SU-DHL-6 (cell line): ENCODE measurements around the gene SCCPDH.
A peak's percentile ranks its signal among the peaks of the same experiment; 100 is the strongest.
"Not testable (repeated sequence)": the region's sequence is repeated elsewhere in the genome, so short reads cannot be mapped to it uniquely, and the experiment has no call there.

ENCODE experiments used
- H2AFZ ChIP-seq: fragments of 200-600 bp; sonication (generic); 2 replicates; pipeline ENCODE4 v1.6.1; 2014; ENCODE audit warnings: low read depth, mild to moderate bottlenecking, moderate library complexity, mixed read lengths, antibody characterized with exemption, low read length; ENCODE audit not compliant: severe bottlenecking
- H3F3A ChIP-seq: fragments of 200-600 bp; shearing (Covaris generic); 2 replicates; pipeline ENCODE4 v1.6.0; 2016; ENCODE audit warnings: antibody characterized with exemption, mild to moderate bottlenecking; ENCODE audit not compliant: insufficient read depth
- H3K27ac ChIP-seq: fragments of 200-600 bp; sonication (generic); 2 replicates; pipeline ENCODE4 v1.5.1; 2016; ENCODE audit warnings: low read depth, mild to moderate bottlenecking, low read length, moderate library complexity, mixed read lengths
- H3K27me3 ChIP-seq: fragments of 200-600 bp; sonication (generic), shearing (Covaris generic); 2 replicates; pipeline ENCODE4 v1.6.0; 2014; ENCODE audit warnings: mild to moderate bottlenecking, low read length
- H3K36me3 ChIP-seq: fragments of 200-600 bp; sonication (generic); 2 replicates; pipeline ENCODE4 v1.6.1; 2014; ENCODE audit warnings: mild to moderate bottlenecking, low read length, mixed read lengths
- H3K4me2 ChIP-seq: fragments of 300-600, 200-600 bp; shearing (Covaris generic), sonication (generic); 2 replicates; pipeline ENCODE4 v1.6.0; 2014; ENCODE audit warnings: low read length, low read depth, mild to moderate bottlenecking; ENCODE audit not compliant: poor library complexity, severe bottlenecking
- H3K4me3 ChIP-seq: fragments of 200-600 bp; sonication (generic); 2 replicates; pipeline ENCODE4 v1.5.1; 2014; ENCODE audit warnings: antibody characterized with exemption, low read length, mild to moderate bottlenecking, mixed read lengths; ENCODE audit not compliant: insufficient read depth, poor library complexity, severe bottlenecking
- H3K79me2 ChIP-seq: fragments of 200-600 bp; sonication (generic); 2 replicates; pipeline ENCODE4 v1.6.1; 2014; ENCODE audit warnings: mild to moderate bottlenecking, low read length, moderate library complexity; ENCODE audit not compliant: insufficient read depth
- H3K9ac ChIP-seq: fragments of 200-600 bp; sonication (generic); 2 replicates; pipeline ENCODE4 v1.7.0; 2014; ENCODE audit warnings: mild to moderate bottlenecking, low read length
- H3K9me2 ChIP-seq: fragments of 200-600 bp; sonication (generic); replicated peaks from 2 replicates; pipeline ENCODE4 v1.6.1; 2014; ENCODE audit warnings: low read length; ENCODE audit not compliant: insufficient read depth
- H3K9me3 ChIP-seq: fragments of 200-600 bp; sonication (generic); 2 replicates; pipeline ENCODE4 v1.6.1; 2014; ENCODE audit warnings: low read length, mixed read lengths; ENCODE audit not compliant: insufficient read depth
- H4K20me1 ChIP-seq: fragments of 200-600 bp; sonication (generic); 2 replicates; pipeline ENCODE4 v1.6.1; 2014; ENCODE audit warnings: low read depth, mild to moderate bottlenecking, antibody characterized with exemption, low read length, moderate library complexity, mixed read lengths
- CTCF ChIP-seq: fragments of 200-600 bp; sonication (generic); IDR thresholded peaks from one replicate; pipeline ENCODE4 v1.5.1; 2017; ENCODE audit warnings: antibody characterized with exemption, mild to moderate bottlenecking, low read length, moderate library complexity; ENCODE audit not compliant: insufficient read depth, poor library complexity, severe bottlenecking
- EZH2phosphoT487 ChIP-seq: fragments of 200-600 bp; sonication (generic), shearing (Covaris generic); conservative IDR thresholded peaks from 2 replicates; pipeline ENCODE4 v1.6.1; 2018; ENCODE audit warnings: mild to moderate bottlenecking, antibody characterized with exemption, low read length, moderate library complexity, mixed read lengths

The SCCPDH gene

GRCh38 chr1:246690100-246690499 lies 34.1 kb upstream of the SCCPDH start:
- Histone ChIP-seq H3K9ac (0 out of 2 replicates have a peak overlapping the region, but pooled peaks have one; percentile 19), H4K20me1 (no peaks in the 10 kb centered on the region), H3F3A (no peaks in the 10 kb centered on the region), H3K4me3 (no peak overlapping the region), H3K4me2 (peak overlapping the region; percentile 35), H3K27ac (no peak overlapping the region), H2AFZ (peak overlapping the region; percentile 73), H3K9me3 (no peaks in the 10 kb centered on the region), H3K36me3 (no peaks in the 10 kb centered on the region), H3K79me2 (no peaks in the 10 kb centered on the region), H3K9me2 (no peaks in the 10 kb centered on the region), H3K27me3 (no peaks in the 10 kb centered on the region)
- no peak for TF ChIP-seq EZH2phosphoT487
- TF ChIP-seq CTCF = no peak

- Histone ChIP-seq H3K27ac (no peak overlapping the region), H3K36me3 (no peaks in the 10 kb centered on the region), H4K20me1 (no peaks in the 10 kb centered on the region), H3K27me3 (no peaks in the 10 kb centered on the region), H3K9me3 (no peaks in the 10 kb centered on the region), H3K4me3 (no peak overlapping the region), H2AFZ (no peak overlapping the region), H3K9me2 (no peaks in the 10 kb centered on the region), H3K79me2 (no peaks in the 10 kb centered on the region), H3F3A (no peaks in the 10 kb centered on the region), H3K4me2 (no peak overlapping the region), H3K9ac (no peak overlapping the region)
- TF ChIP-seq EZH2phosphoT487 (no peak), CTCF (no peak)
Observed at GRCh38 chr1:246691622-246692495, 32.4 kb upstream of the SCCPDH start.

GRCh38 chr1:246694213-246694895 lies 29.9 kb upstream of the SCCPDH start:
- not testable (repeated sequence) for H2AFZ ChIP-seq, H3K4me2 ChIP-seq, H3K36me3 ChIP-seq, H4K20me1 ChIP-seq, H3K4me3 ChIP-seq, H3K9me3 ChIP-seq, H3K79me2 ChIP-seq, H3K27ac ChIP-seq, H3K9me2 ChIP-seq, H3K9ac ChIP-seq, H3F3A ChIP-seq, H3K27me3 ChIP-seq

- Histone ChIP-seq H3K4me3 (no peak overlapping the region), H3K79me2 (no peaks in the 10 kb centered on the region), H3K9ac (no peak overlapping the region), H3K27ac (no peak overlapping the region), H3K27me3 (no peaks in the 10 kb centered on the region), H3K9me3 (no peaks in the 10 kb centered on the region), H3K9me2 (no peaks in the 10 kb centered on the region), H3F3A (no peaks in the 10 kb centered on the region), H3K36me3 (no peaks in the 10 kb centered on the region), H4K20me1 (no peaks in the 10 kb centered on the region), H3K4me2 (no peak overlapping the region), H2AFZ (no peak overlapping the region)
- TF ChIP-seq CTCF = no peak
- TF ChIP-seq EZH2phosphoT487 = no peak
Observed at GRCh38 chr1:246695136-246695535, 29.1 kb upstream of the SCCPDH start.
